CD4-positive, alpha-beta memory T cell (primary cell): ENCODE results near the gene MACROD2. TPM values are rescaled to one million over a fixed set of nuclear protein-coding genes. Genes with fewer than 3 reads are reported as not detected.

Source experiments
- CTCF ChIA-PET: fragments of 350-600 bp; sonication (Branson Sonifier 250); formaldehyde crosslinking; loops from one replicate; lab custom pipeline; 2021; ENCODE audit warnings: inconsistent platforms; ENCODE audit not compliant: partially characterized antibody; lab: Charles Lee
- POLR2A ChIA-PET: fragments of 350-600 bp; sonication (Branson Sonifier 250); formaldehyde crosslinking; loops from one replicate; lab custom pipeline; 2021; ENCODE audit not compliant: partially characterized antibody; lab: Charles Lee
- DNase-seq, 5 donors: peaks; one replicate each; pipeline versions ENCODE4 v3.0.0 to v3.0.0-alpha.2; 2020 to 2022; ENCODE audit warnings: mixed read lengths in 1 of 5
- H3K27ac ChIP-seq: one replicate; pipeline ENCODE4 v1.7.0; 2013; ENCODE audit warnings: low read depth, low read length
- H3K27me3 ChIP-seq: 2 replicates; pipeline ENCODE4 v1.7.0; 2013; ENCODE audit warnings: mild to moderate bottlenecking, low read length, moderate library complexity; ENCODE audit not compliant: insufficient read depth
- H3K36me3 ChIP-seq: 2 replicates; pipeline ENCODE4 v1.7.0; 2013; ENCODE audit warnings: mild to moderate bottlenecking, low read length, moderate library complexity; ENCODE audit not compliant: insufficient read depth
- H3K4me1 ChIP-seq: 2 replicates; pipeline ENCODE4 v1.7.0; 2013; ENCODE audit warnings: mild to moderate bottlenecking, low read length, moderate library complexity; ENCODE audit not compliant: insufficient read depth
- H3K4me3 ChIP-seq, 2 donors: one replicate each; pipeline ENCODE4 v1.7.0; 2013; ENCODE audit warnings: low read length in 2 of 2, mild to moderate bottlenecking in 1 of 2
- H3K9me3 ChIP-seq, 2 donors: one replicate each; pipeline ENCODE4 v1.7.0; 2013; ENCODE audit warnings: low read length in 2 of 2, control low read depth in 1 of 2; ENCODE audit not compliant: control insufficient read depth in 1 of 2
- H3K27ac Mint-ChIP-seq, 7 donors: one replicate each; pipeline ENCODE4 v1.8.0; 2020 to 2021; ENCODE audit warnings: mixed read lengths in 7 of 7, mild to moderate bottlenecking in 6 of 7, inconsistent platforms in 3 of 7, moderate library complexity in 3 of 7
- H3K27me3 Mint-ChIP-seq, 2 donors: one replicate each; pipeline ENCODE4 v1.8.0; 2020 to 2021; ENCODE audit warnings: mixed read lengths in 2 of 2
- H3K36me3 Mint-ChIP-seq, 2 donors: one replicate each; pipeline ENCODE4 v1.8.0; 2020 to 2021; ENCODE audit warnings: mixed read lengths in 2 of 2, inconsistent platforms in 1 of 2, mild to moderate bottlenecking in 1 of 2
- H3K4me1 Mint-ChIP-seq, 4 donors: one replicate each; pipeline ENCODE4 v1.8.0; 2020 to 2021; ENCODE audit warnings: mixed read lengths in 4 of 4, mild to moderate bottlenecking in 1 of 4
- H3K4me3 Mint-ChIP-seq, 8 donors: one replicate each; pipeline ENCODE4 v1.8.0; 2020 to 2021; ENCODE audit warnings: mixed read lengths in 8 of 8, mild to moderate bottlenecking in 7 of 8, moderate library complexity in 6 of 8, inconsistent platforms in 3 of 8
- H3K9me3 Mint-ChIP-seq, 8 donors: one replicate each; pipeline ENCODE4 v1.8.0; 2020 to 2021; ENCODE audit warnings: mixed read lengths in 8 of 8, mild to moderate bottlenecking in 5 of 8, inconsistent platforms in 3 of 8, moderate library complexity in 1 of 8
- intact Hi-C: fragments of 100-400 bp; cut with micrococcal nuclease; formaldehyde crosslinking; loops from one replicate; pipeline ENCODE4 v1.15.1; 2023
- polyA plus RNA-seq, 2 donors: library from polyadenylated mRNA; unstranded; fragments of 300-500 nt; fragmentation: Illumina TruSeq; gene quantifications; one replicate each; pipeline ENCODE4 v1.2.3, GENCODE V29; 2021
- total RNA-seq, 2 experiments: library from RNA; stranded (reverse); gene quantifications; one replicate each; pipeline ENCODE4 v1.2.3, GENCODE V29; 2021

Gene MACROD2
- total and polyA plus RNA-seq, 4 experiments from 2014 or later: not detected

- no peak overlapping the region for H3K27ac ChIP-seq
- H3K4me1 ChIP-seq: no peaks in the 10 kb centered on the region
- Mint-ChIP-seq H3K36me3 (no peaks in the 10 kb centered on the region), H3K4me1 (no peaks in the 10 kb centered on the region), H3K4me3 (no peak overlapping the region), H3K27me3 (no peaks in the 10 kb centered on the region), H3K27ac (no peak overlapping the region), H3K9me3 (peaks cover 0 to 11% (median 6%) of the 10 kb centered on the region in 8 donors)
- DNase-seq: no peak
- H3K4me3 ChIP-seq: no peak overlapping the region
- H3K9me3 ChIP-seq: no peaks in the 10 kb centered on the region
- POLR2A ChIA-PET: no interaction called here
- no peaks in the 10 kb centered on the region for H3K36me3 ChIP-seq
- no peaks in the 10 kb centered on the region for H3K27me3 ChIP-seq
- CTCF ChIA-PET: no interaction called here
- intact Hi-C loops: no loop called here
Observed at GRCh38 chr20:14951105-14951504, 955.8 kb downstream of the MACROD2 start.

GRCh38 chr20:14951707-14952418 lies 956.5 kb downstream of the MACROD2 start:
- DNase-seq: no peak
- POLR2A ChIA-PET: no interaction called here
- H3K4me1 ChIP-seq: no peaks in the 10 kb centered on the region
- Mint-ChIP-seq H3K27ac (no peak overlapping the region), H3K4me3 (no peak overlapping the region), H3K9me3 (peaks cover 0 to 11% (median 6%) of the 10 kb centered on the region in 8 donors), H3K27me3 (no peaks in the 10 kb centered on the region), H3K4me1 (no peaks in the 10 kb centered on the region), H3K36me3 (no peaks in the 10 kb centered on the region)
- intact Hi-C loops: no loop called here
- no peaks in the 10 kb centered on the region for H3K9me3 ChIP-seq
- no peak overlapping the region for H3K4me3 ChIP-seq
- no peaks in the 10 kb centered on the region for H3K36me3 ChIP-seq
- H3K27ac ChIP-seq: no peak overlapping the region
- no peaks in the 10 kb centered on the region for H3K27me3 ChIP-seq
- CTCF ChIA-PET: no interaction called here

- Mint-ChIP-seq H3K9me3 (peaks cover 0 to 11% (median 7%) of the 10 kb centered on the region in 8 donors), H3K27ac (no peak overlapping the region), H3K36me3 (no peaks in the 10 kb centered on the region), H3K27me3 (no peaks in the 10 kb centered on the region), H3K4me1 (no peaks in the 10 kb centered on the region), H3K4me3 (no peak overlapping the region)
- no peaks in the 10 kb centered on the region for H3K4me1 ChIP-seq
- no peaks in the 10 kb centered on the region for H3K36me3 ChIP-seq
- CTCF ChIA-PET: no interaction called here
- no peaks in the 10 kb centered on the region for H3K27me3 ChIP-seq
- no peak for DNase-seq
- H3K27ac ChIP-seq: no peak overlapping the region
- POLR2A ChIA-PET: no interaction called here
- no peak overlapping the region for H3K4me3 ChIP-seq
- intact Hi-C loops: no loop called here
- H3K9me3 ChIP-seq: no peaks in the 10 kb centered on the region
Observed at GRCh38 chr20:14953736-14954135, 958.4 kb downstream of the MACROD2 start.

GRCh38 chr20:14955399-14955798 lies 960.1 kb downstream of the MACROD2 start:
- Histone ChIP-seq H3K4me3 (no peak overlapping the region), H3K27ac (no peak overlapping the region), H3K9me3 (no peaks in the 10 kb centered on the region), H3K36me3 (no peaks in the 10 kb centered on the region), H3K4me1 (no peaks in the 10 kb centered on the region), H3K27me3 (no peaks in the 10 kb centered on the region)
- Mint-ChIP-seq H3K9me3 (peaks cover 0 to 13% (median 9%) of the 10 kb centered on the region in 8 donors), H3K4me3 (no peak overlapping the region), H3K4me1 (no peaks in the 10 kb centered on the region), H3K27ac (no peak overlapping the region), H3K27me3 (no peaks in the 10 kb centered on the region), H3K36me3 (no peaks in the 10 kb centered on the region)
- ChIA-PET POLR2A (no interaction called here), CTCF (no interaction called here)
- intact Hi-C loops: no loop called here
- DNase-seq: no peak

- no peaks in the 10 kb centered on the region for H3K9me3 ChIP-seq
- no peak overlapping the region for H3K4me3 ChIP-seq
- no peak for DNase-seq
- Mint-ChIP-seq H3K36me3 (no peaks in the 10 kb centered on the region), H3K9me3 (peaks cover 0 to 13% (median 8%) of the 10 kb centered on the region in 8 donors), H3K4me3 (no peak overlapping the region), H3K27ac (no peak overlapping the region), H3K27me3 (no peaks in the 10 kb centered on the region), H3K4me1 (no peaks in the 10 kb centered on the region)
- H3K27me3 ChIP-seq: no peaks in the 10 kb centered on the region
- intact Hi-C loops: no loop called here
- H3K36me3 ChIP-seq: no peaks in the 10 kb centered on the region
- H3K27ac ChIP-seq: no peak overlapping the region
- POLR2A ChIA-PET: no interaction called here
- no peaks in the 10 kb centered on the region for H3K4me1 ChIP-seq
- CTCF ChIA-PET: no interaction called here
Observed at GRCh38 chr20:14956026-14956425, 960.7 kb downstream of the MACROD2 start.

- intact Hi-C loops: no loop called here
- H3K36me3 ChIP-seq: no peaks in the 10 kb centered on the region
- POLR2A ChIA-PET: no interaction called here
Observed at GRCh38 chr20:14956538-14956937, 961.2 kb downstream of the MACROD2 start.

GRCh38 chr20:14957402-14957801 lies 962.1 kb downstream of the MACROD2 start:
- H3K27me3 ChIP-seq: no peaks in the 10 kb centered on the region
- H3K4me3 ChIP-seq: no peak overlapping the region
- no peaks in the 10 kb centered on the region for H3K27me3 Mint-ChIP-seq
- H3K9me3 Mint-ChIP-seq: peaks cover 0 to 12% (median 4%) of the 10 kb centered on the region in 8 donors
- no peaks in the 10 kb centered on the region for H3K9me3 ChIP-seq
- POLR2A ChIA-PET: no interaction called here
- H3K27ac Mint-ChIP-seq: no peak overlapping the region
- no peaks in the 10 kb centered on the region for H3K36me3 ChIP-seq
- H3K4me1 Mint-ChIP-seq: no peaks in the 10 kb centered on the region
- H3K4me3 Mint-ChIP-seq: no peak overlapping the region
- no peak overlapping the region for H3K27ac ChIP-seq
- no peak for DNase-seq
- no peaks in the 10 kb centered on the region for H3K36me3 Mint-ChIP-seq
- intact Hi-C loops: no loop called here
- H3K4me1 ChIP-seq: no peaks in the 10 kb centered on the region
- CTCF ChIA-PET: no interaction called here

More at GRCh38 chr20:14956538-14956937, 961.2 kb downstream of the MACROD2 start:
- H3K4me3 Mint-ChIP-seq: no peak overlapping the region
- no peak overlapping the region for H3K27ac Mint-ChIP-seq
- peaks cover 0 to 14% (median 5%) of the 10 kb centered on the region in 8 donors for H3K9me3 Mint-ChIP-seq
- Histone ChIP-seq H3K27ac (no peak overlapping the region), H3K9me3 (no peaks in the 10 kb centered on the region), H3K4me3 (no peak overlapping the region), H3K4me1 (no peaks in the 10 kb centered on the region), H3K27me3 (no peaks in the 10 kb centered on the region)
- CTCF ChIA-PET: no interaction called here
- H3K27me3 Mint-ChIP-seq: no peaks in the 10 kb centered on the region
- H3K36me3 Mint-ChIP-seq: no peaks in the 10 kb centered on the region
- no peak for DNase-seq
- no peaks in the 10 kb centered on the region for H3K4me1 Mint-ChIP-seq
